ENCODE results near the gene AQP2.

Gene AQP2

GRCh38 chr12:49933796-49934195 lies 16.7 kb upstream of the AQP2 start:
- H3K9me3 ChIP-seq (ENCODE audit: control extremely low read depth in 1 of 5, control insufficient read depth in 4 of 5, insufficient read depth in 2 of 5, low read depth in 1 of 5, low read length in 4 of 5), result no peaks in the 10 kb centered on the region
- H3K27ac ChIP-seq (ENCODE audit: insufficient read depth in 1 of 2, low read depth in 1 of 2, low read length in 2 of 2, poor library complexity in 1 of 2, severe bottlenecking in 2 of 2), result no peak overlapping the region
- POLR2A ChIA-PET, result no interaction called here
- CTCF ChIA-PET, result interaction anchor here (4.3 kb wide), 1 partner anchor 12 kb away, joined by 27 read pairs; no protein-coding TSS in a partner anchor
- 100% methylated on average over 1 of the region's 5 CpGs for WGBS (ENCODE audit: insufficient coverage)
- no peak overlapping the region for H3K4me3 ChIP-seq (ENCODE audit: control insufficient read depth in 1 of 7, extremely low read depth in 1 of 7, insufficient read depth in 4 of 7, low read depth in 2 of 7, low read length in 6 of 7)
- H3K4me1 ChIP-seq (ENCODE audit: control extremely low read depth in 1 of 4, control insufficient read depth in 4 of 4, insufficient read depth in 4 of 4, low read length in 3 of 4), result no peaks in the 10 kb centered on the region
- peaks cover 0 to 10% (median 6%) of the 10 kb centered on the region in 5 experiments for H3K27me3 ChIP-seq (replicated peaks in 2 of 5; ENCODE audit: control insufficient read depth in 4 of 5, insufficient read depth in 5 of 5, low read length in 4 of 5)
- DNase-seq, result no peak
- no peaks in the 10 kb centered on the region for H3K36me3 ChIP-seq (ENCODE audit: control insufficient read depth in 4 of 4, insufficient read depth in 4 of 4, low read length in 3 of 4)

GRCh38 chr12:49934505-49934904 lies 16.0 kb upstream of the AQP2 start:
- no peak for DNase-seq
- ChIA-PET POLR2A (no interaction called here), CTCF (interaction anchor here (4.3 kb wide), 1 partner anchor 11 kb away, joined by 27 read pairs; no protein-coding TSS in a partner anchor)
- no peaks in the 10 kb centered on the region for H3K36me3 ChIP-seq (ENCODE audit: control insufficient read depth in 4 of 4, insufficient read depth in 4 of 4, low read length in 3 of 4)
- peaks cover 0 to 4% (median 2%) of the 10 kb centered on the region in 5 experiments for H3K27me3 ChIP-seq (replicated peaks in 2 of 5; ENCODE audit: control insufficient read depth in 4 of 5, insufficient read depth in 5 of 5, low read length in 4 of 5)
- no peaks in the 10 kb centered on the region for H3K9me3 ChIP-seq (ENCODE audit: control extremely low read depth in 1 of 5, control insufficient read depth in 4 of 5, insufficient read depth in 2 of 5, low read depth in 1 of 5, low read length in 4 of 5)
- H3K4me1 ChIP-seq (ENCODE audit: control extremely low read depth in 1 of 4, control insufficient read depth in 4 of 4, insufficient read depth in 4 of 4, low read length in 3 of 4), result no peaks in the 10 kb centered on the region
- no peak overlapping the region for H3K27ac ChIP-seq (ENCODE audit: insufficient read depth in 1 of 2, low read depth in 1 of 2, low read length in 2 of 2, poor library complexity in 1 of 2, severe bottlenecking in 2 of 2)
- 100% methylated on average over 2 of the region's 3 CpGs for WGBS (ENCODE audit: insufficient coverage)
- no peak overlapping the region for H3K4me3 ChIP-seq (ENCODE audit: control insufficient read depth in 1 of 7, extremely low read depth in 1 of 7, insufficient read depth in 4 of 7, low read depth in 2 of 7, low read length in 6 of 7)

- H3K27me3 ChIP-seq (replicated peaks in 2 of 5; ENCODE audit: control insufficient read depth in 4 of 5, insufficient read depth in 5 of 5, low read length in 4 of 5), result peaks cover 0 to 2% (median 0%) of the 10 kb centered on the region in 5 experiments
- no peak overlapping the region for H3K27ac ChIP-seq (ENCODE audit: insufficient read depth in 1 of 2, low read depth in 1 of 2, low read length in 2 of 2, poor library complexity in 1 of 2, severe bottlenecking in 2 of 2)
- no peaks in the 10 kb centered on the region for H3K9me3 ChIP-seq (ENCODE audit: control extremely low read depth in 1 of 5, control insufficient read depth in 4 of 5, insufficient read depth in 2 of 5, low read depth in 1 of 5, low read length in 4 of 5)
- POLR2A ChIA-PET, result interaction anchor here (0.6 kb wide), 1 partner anchor 347 kb away, joined by 3 read pairs; the partner anchor contains the start of gene LIMA1
- peaks cover 0 to 2% (median 0%) of the 10 kb centered on the region in 4 experiments for H3K4me1 ChIP-seq (ENCODE audit: control extremely low read depth in 1 of 4, control insufficient read depth in 4 of 4, insufficient read depth in 4 of 4, low read length in 3 of 4)
- CTCF ChIA-PET, result interaction anchor here (1.4 kb wide), 1 partner anchor 9 kb away, joined by 6 read pairs; no protein-coding TSS in a partner anchor
- no peak overlapping the region for H3K4me3 ChIP-seq (ENCODE audit: control insufficient read depth in 1 of 7, extremely low read depth in 1 of 7, insufficient read depth in 4 of 7, low read depth in 2 of 7, low read length in 6 of 7)
- H3K36me3 ChIP-seq (ENCODE audit: control insufficient read depth in 4 of 4, insufficient read depth in 4 of 4, low read length in 3 of 4), result no peaks in the 10 kb centered on the region
- DNase-seq, result no peak
- 100% methylated on average over 1 of the region's 3 CpGs for WGBS (ENCODE audit: insufficient coverage)
Observed at GRCh38 chr12:49936925-49937324, 13.6 kb upstream of the AQP2 start.

- ChIA-PET CTCF (interaction anchor here (1.4 kb wide), 1 partner anchor 8 kb away, joined by 6 read pairs; no protein-coding TSS in a partner anchor), POLR2A (interaction anchor here (0.6 kb wide), 1 partner anchor 346 kb away, joined by 3 read pairs; the partner anchor contains the start of gene LIMA1)
- no peak for DNase-seq
- Histone ChIP-seq H3K36me3 (ENCODE audit: control insufficient read depth in 4 of 4, insufficient read depth in 4 of 4, low read length in 3 of 4) (no peaks in the 10 kb centered on the region), H3K27ac (ENCODE audit: insufficient read depth in 1 of 2, low read depth in 1 of 2, low read length in 2 of 2, poor library complexity in 1 of 2, severe bottlenecking in 2 of 2) (no peak overlapping the region), H3K4me1 (ENCODE audit: control extremely low read depth in 1 of 4, control insufficient read depth in 4 of 4, insufficient read depth in 4 of 4, low read length in 3 of 4) (peaks cover 0 to 2% (median 0%) of the 10 kb centered on the region in 4 experiments), H3K9me3 (ENCODE audit: control extremely low read depth in 1 of 5, control insufficient read depth in 4 of 5, insufficient read depth in 2 of 5, low read depth in 1 of 5, low read length in 4 of 5) (no peaks in the 10 kb centered on the region), H3K27me3 (replicated peaks in 2 of 5; ENCODE audit: control insufficient read depth in 4 of 5, insufficient read depth in 5 of 5, low read length in 4 of 5) (peaks cover 0 to 2% (median 0%) of the 10 kb centered on the region in 5 experiments), H3K4me3 (ENCODE audit: control insufficient read depth in 1 of 7, extremely low read depth in 1 of 7, insufficient read depth in 4 of 7, low read depth in 2 of 7, low read length in 6 of 7) (no peak overlapping the region)
- WGBS (ENCODE audit: insufficient coverage), result 95% methylated on average over 4 of the region's 8 CpGs
Observed at GRCh38 chr12:49937639-49938300, 12.8 kb upstream of the AQP2 start.

GRCh38 chr12:49939307-49939706 lies 11.2 kb upstream of the AQP2 start:
- Histone ChIP-seq H3K27me3 (replicated peaks in 2 of 5; ENCODE audit: control insufficient read depth in 4 of 5, insufficient read depth in 5 of 5, low read length in 4 of 5) (peaks cover 0 to 15% (median 6%) of the 10 kb centered on the region in 5 experiments), H3K9me3 (ENCODE audit: control extremely low read depth in 1 of 5, control insufficient read depth in 4 of 5, insufficient read depth in 2 of 5, low read depth in 1 of 5, low read length in 4 of 5) (no peaks in the 10 kb centered on the region), H3K4me3 (ENCODE audit: control insufficient read depth in 1 of 7, extremely low read depth in 1 of 7, insufficient read depth in 4 of 7, low read depth in 2 of 7, low read length in 6 of 7) (no peak overlapping the region), H3K27ac (ENCODE audit: insufficient read depth in 1 of 2, low read depth in 1 of 2, low read length in 2 of 2, poor library complexity in 1 of 2, severe bottlenecking in 2 of 2) (no peak overlapping the region), H3K36me3 (ENCODE audit: control insufficient read depth in 4 of 4, insufficient read depth in 4 of 4, low read length in 3 of 4) (no peaks in the 10 kb centered on the region), H3K4me1 (ENCODE audit: control extremely low read depth in 1 of 4, control insufficient read depth in 4 of 4, insufficient read depth in 4 of 4, low read length in 3 of 4) (peaks cover 0 to 2% (median 0%) of the 10 kb centered on the region in 4 experiments)
- no peak for DNase-seq
- ChIA-PET POLR2A (no interaction called here), CTCF (interaction anchor here (0.8 kb wide), 1 partner anchor 515 kb away, joined by 3 read pairs; no protein-coding TSS in a partner anchor)

- Histone ChIP-seq H3K27ac (ENCODE audit: insufficient read depth in 1 of 2, low read depth in 1 of 2, low read length in 2 of 2, poor library complexity in 1 of 2, severe bottlenecking in 2 of 2) (no peak overlapping the region), H3K27me3 (replicated peaks in 2 of 5; ENCODE audit: control insufficient read depth in 4 of 5, insufficient read depth in 5 of 5, low read length in 4 of 5) (peaks cover 0 to 15% (median 7%) of the 10 kb centered on the region in 5 experiments), H3K9me3 (ENCODE audit: control extremely low read depth in 1 of 5, control insufficient read depth in 4 of 5, insufficient read depth in 2 of 5, low read depth in 1 of 5, low read length in 4 of 5) (no peaks in the 10 kb centered on the region), H3K4me1 (ENCODE audit: control extremely low read depth in 1 of 4, control insufficient read depth in 4 of 4, insufficient read depth in 4 of 4, low read length in 3 of 4) (peaks cover 0 to 2% (median 0%) of the 10 kb centered on the region in 4 experiments), H3K4me3 (ENCODE audit: control insufficient read depth in 1 of 7, extremely low read depth in 1 of 7, insufficient read depth in 4 of 7, low read depth in 2 of 7, low read length in 6 of 7) (no peak overlapping the region), H3K36me3 (ENCODE audit: control insufficient read depth in 4 of 4, insufficient read depth in 4 of 4, low read length in 3 of 4) (no peaks in the 10 kb centered on the region)
- no CpG with 5 or more reads among the region's 1 CpG for WGBS (ENCODE audit: insufficient coverage)
- POLR2A ChIA-PET, result no interaction called here
- DNase-seq, result no peak
- CTCF ChIA-PET, result interaction anchor here (0.8 kb wide), 1 partner anchor 515 kb away, joined by 3 read pairs; no protein-coding TSS in a partner anchor
Observed at GRCh38 chr12:49939707-49940106, 10.8 kb upstream of the AQP2 start.
